DND-41 (cell line): ENCODE measurements around the gene RASGRF1.

Experiments
- CTCF ChIP-seq: IDR thresholded peaks from 2 replicates; pipeline ENCODE4 v1.5.1; 2012; ENCODE audit warnings: borderline replicate concordance, low read length, moderate library complexity, mild to moderate bottlenecking; ENCODE audit not compliant: poor library complexity, severe bottlenecking; ENCODE audit errors: extremely low read depth
- EZH2 ChIP-seq: IDR thresholded peaks from 3 replicates; pipeline ENCODE4 v1.6.1; 2012; ENCODE audit warnings: borderline replicate concordance, low read depth, mild to moderate bottlenecking, moderate library complexity, low read length, inconsistent platforms; ENCODE audit not compliant: severe bottlenecking

GRCh38 chr15:78960308-78960707, 130.3 kb downstream of the RASGRF1 start:
- no peak for TF ChIP-seq CTCF
- TF ChIP-seq EZH2 = no peak
